T-cell (primary cell): ENCODE results near the gene RGS19. TPM values are rescaled to one million over a fixed set of nuclear protein-coding genes. Genes with fewer than 3 reads are reported as not detected.
"Not testable (repeated sequence)": the region's sequence is repeated elsewhere in the genome, so short reads cannot be mapped to it uniquely, and the experiment has no call there.

ENCODE experiments used
- ATAC-seq, 4 experiments: fragments of 200-7000 bp in 3 of 4; fragments of 150-1000 bp in 1 of 4; cut with Tn5 transposase; replicated peaks in 1 of 4; 1 replicate in 3 of 4; 2 replicates in 1 of 4; pipeline ENCODE4 v1.10.0; 2021; ENCODE audit warnings: moderate library complexity in 3 of 4, mild to moderate bottlenecking in 2 of 4, moderate number of reproducible peaks in 1 of 4
- CTCF ChIA-PET, 2 donors: fragments of 300-600 bp; sonication (Branson Sonifier 250); formaldehyde crosslinking; loops; one replicate each; lab custom pipeline; 2022; ENCODE audit warnings: antibody characterized with exemption in 2 of 2; lab: Charles Lee
- POLR2A ChIA-PET, 2 donors: fragments of 300-600 bp; sonication (Branson Sonifier 250); formaldehyde crosslinking; loops; one replicate each; lab custom pipeline; 2022; ENCODE audit warnings: antibody characterized with exemption in 2 of 2; lab: Charles Lee
- DNase-seq, 35 experiments: peaks; one replicate each; pipeline versions ENCODE4 v3.0.0 to v3.0.0-alpha.2; 2013 to 2023
- H3K27ac ChIP-seq: one replicate; pipeline ENCODE4 v1.5.1; 2013; ENCODE audit warnings: low read length
- H3K27me3 ChIP-seq, 2 experiments: replicated peaks in 1 of 2; 1 replicate in 1 of 2; 2 replicates in 1 of 2; pipeline versions ENCODE4 v1.6.1 to v1.7.0; 2013; ENCODE audit warnings: low read length in 1 of 2, mixed read lengths in 1 of 2; ENCODE audit not compliant: control insufficient read depth in 2 of 2, insufficient read depth in 2 of 2; ENCODE audit errors: extremely low read depth in 1 of 2
- H3K36me3 ChIP-seq, 2 donors: 1 replicate in 1 of 2; 2 replicates in 1 of 2; pipeline versions ENCODE4 v1.6.1 to v1.7.0; 2013; ENCODE audit warnings: low read length in 1 of 2; ENCODE audit not compliant: control insufficient read depth in 2 of 2, insufficient read depth in 1 of 2; ENCODE audit errors: extremely low read depth in 1 of 2
- H3K4me1 ChIP-seq, 2 experiments: 1 replicate in 1 of 2; 2 replicates in 1 of 2; pipeline versions ENCODE4 v1.6.1 to v1.7.0; 2013; ENCODE audit warnings: low read length in 2 of 2, mixed read lengths in 1 of 2; ENCODE audit not compliant: insufficient read depth in 2 of 2, control insufficient read depth in 1 of 2; ENCODE audit errors: extremely low read depth in 1 of 2
- H3K4me3 ChIP-seq, 2 donors: 1 replicate in 1 of 2; 2 replicates in 1 of 2; pipeline versions ENCODE4 v1.5.1 to v1.7.0; 2013; ENCODE audit warnings: mild to moderate bottlenecking in 2 of 2, low read length in 1 of 2, moderate library complexity in 1 of 2; ENCODE audit not compliant: control insufficient read depth in 1 of 2; ENCODE audit errors: extremely low read depth in 1 of 2
- H3K9me3 ChIP-seq: 2 replicates; pipeline ENCODE4 v1.7.0; 2013
- H3K27ac Mint-ChIP-seq, 2 donors: one replicate each; pipeline ENCODE4 v1.8.0; 2020 to 2021; ENCODE audit warnings: mild to moderate bottlenecking in 2 of 2, mixed read lengths in 2 of 2
- H3K27me3 Mint-ChIP-seq, 2 donors: one replicate each; pipeline ENCODE4 v1.8.0; 2021 to 2022; ENCODE audit warnings: mixed read lengths in 2 of 2
- H3K36me3 Mint-ChIP-seq: one replicate; pipeline ENCODE4 v1.8.0; 2021; ENCODE audit warnings: mixed read lengths
- H3K4me1 Mint-ChIP-seq, 3 donors: one replicate each; pipeline ENCODE4 v1.8.0; 2020 to 2022; ENCODE audit warnings: mixed read lengths in 3 of 3, mild to moderate bottlenecking in 1 of 3
- H3K4me3 Mint-ChIP-seq, 3 donors: one replicate each; pipeline ENCODE4 v1.8.0; 2020 to 2022; ENCODE audit warnings: mild to moderate bottlenecking in 3 of 3, mixed read lengths in 3 of 3, moderate library complexity in 3 of 3
- H3K9me3 Mint-ChIP-seq, 3 donors: one replicate each; pipeline ENCODE4 v1.8.0; 2020 to 2022; ENCODE audit warnings: mixed read lengths in 3 of 3
- WGBS: methylation state at CpG from one replicate; pipeline ENCODE4 v1.1.5; 2013; ENCODE audit warnings: missing lambda C conversion rate; ENCODE audit not compliant: insufficient coverage; 5-methylcytosine and 5-hydroxymethylcytosine counted together
- total RNA-seq, 35 experiments: library from RNA in 6 of 35; stranded (reverse) in 6 of 35; fragments of 120-200 nt in 1 of 35; gene quantifications; one replicate each; pipeline versions ENCODE4 v1.2.1 to v1.2.4 and lab custom pipeline; 2013 to 2026

The RGS19 gene
- total RNA-seq, 5 donors from 2014 or later (not counting 1 experiment from before 2014, with no cell fraction given) = 39.2 to 61.7 (median 57.3) TPM

GRCh38 chr20:64088586-64088985 is 9.3 kb upstream of the RGS19 start:
- H3K4me3 ChIP-seq, POLR2A ChIA-PET, H3K27ac ChIP-seq, DNase-seq, H3K4me3 Mint-ChIP-seq, H3K27ac Mint-ChIP-seq, H3K9me3 Mint-ChIP-seq, H3K9me3 ChIP-seq, H3K36me3 ChIP-seq, H3K27me3 Mint-ChIP-seq, H3K36me3 Mint-ChIP-seq, CTCF ChIA-PET, ATAC-seq: not testable (repeated sequence)
- Histone ChIP-seq H3K4me1 (peaks cover 9 to 12% of the 10 kb centered on the region in 2 experiments), H3K27me3 (peaks cover 0 to 38% of the 10 kb centered on the region in 2 experiments)
- H3K4me1 Mint-ChIP-seq = peaks cover 10 to 14% (median 13%) of the 10 kb centered on the region in 3 donors

- H3K36me3 Mint-ChIP-seq, H3K4me3 ChIP-seq, H3K27me3 Mint-ChIP-seq, H3K27ac ChIP-seq, H3K4me3 Mint-ChIP-seq, DNase-seq, CTCF ChIA-PET, ATAC-seq, H3K36me3 ChIP-seq, POLR2A ChIA-PET, H3K9me3 ChIP-seq, H3K9me3 Mint-ChIP-seq, H3K27ac Mint-ChIP-seq: not testable (repeated sequence)
- no CpG with 5 or more reads among the region's 36 CpGs for WGBS
- peaks cover 0 to 42% of the 10 kb centered on the region in 2 experiments for H3K27me3 ChIP-seq
- H3K4me1 ChIP-seq = peaks cover 13 to 20% of the 10 kb centered on the region in 2 experiments
- H3K4me1 Mint-ChIP-seq = peaks cover 14 to 19% (median 19%) of the 10 kb centered on the region in 3 donors
These were observed 8.0 kb upstream of the RGS19 start for GRCh38 chr20:64087226-64087825.

- H3K4me1 Mint-ChIP-seq = peaks cover 16 to 22% (median 20%) of the 10 kb centered on the region in 3 donors
- ChIA-PET POLR2A (no interaction called here), CTCF (no interaction called here)
- H3K9me3 ChIP-seq = no peaks in the 10 kb centered on the region
- peaks cover 12 to 25% of the 10 kb centered on the region in 2 experiments for H3K4me1 ChIP-seq
- H3K4me3 ChIP-seq = no peak overlapping the region
- peaks cover 0 to 2% (median 0%) of the 10 kb centered on the region in 3 donors for H3K9me3 Mint-ChIP-seq
- no peaks in the 10 kb centered on the region for H3K36me3 ChIP-seq
- H3K27ac Mint-ChIP-seq = no peak overlapping the region
- H3K27me3 Mint-ChIP-seq = peaks cover 0 to 8% of the 10 kb centered on the region in 2 donors
- H3K4me3 Mint-ChIP-seq = no peak overlapping the region
- H3K27ac ChIP-seq = no peak overlapping the region
- H3K27me3 ChIP-seq = peaks cover 0 to 41% of the 10 kb centered on the region in 2 experiments
- WGBS = 79% methylated on average over 3 of the region's 11 CpGs
- no peak for DNase-seq
- H3K36me3 Mint-ChIP-seq = no peaks in the 10 kb centered on the region
- ATAC-seq = no peak
These were observed 7.5 kb upstream of the RGS19 start for GRCh38 chr20:64086801-64087200.

- Histone ChIP-seq H3K4me1 (peaks cover 20 to 44% of the 10 kb centered on the region in 2 experiments), H3K36me3 (no peaks in the 10 kb centered on the region), H3K27ac (no peak overlapping the region), H3K4me3 (peak overlapping the region in 1 of 2 donors; percentile 71), H3K27me3 (peaks cover 0 to 32% of the 10 kb centered on the region in 2 experiments), H3K9me3 (no peaks in the 10 kb centered on the region)
- WGBS = 7% methylated on average over 7 of the region's 23 CpGs
- Mint-ChIP-seq H3K27me3 (peaks cover 0 to 8% of the 10 kb centered on the region in 2 donors), H3K4me1 (peaks cover 27 to 39% (median 31%) of the 10 kb centered on the region in 3 donors), H3K9me3 (peaks cover 0 to 2% (median 0%) of the 10 kb centered on the region in 3 donors), H3K27ac (no peak overlapping the region), H3K36me3 (no peaks in the 10 kb centered on the region), H3K4me3 (peak overlapping the region; percentile 78 to 88 (median 84))
- no peak for ATAC-seq
- DNase-seq = no peak
- CTCF ChIA-PET = interaction anchor here in 1 of 2 donors (1.6 kb wide), 1 partner anchor 46 kb away, joined by 3 read pairs; no protein-coding TSS in a partner anchor
- POLR2A ChIA-PET = no interaction called here
These were observed 5.4 kb upstream of the RGS19 start for GRCh38 chr20:64084685-64085152.

- ATAC-seq (peak in 3 of 4 experiments; percentile 3 to 7 (median 4)), DNase-seq (peak in 1 of 35 experiments; percentile 29)
- Histone ChIP-seq H3K36me3 (no peaks in the 10 kb centered on the region), H3K27me3 (peaks cover 0 to 30% of the 10 kb centered on the region in 2 experiments), H3K9me3 (no peaks in the 10 kb centered on the region), H3K4me3 (peak within 1 kb of the TSS; percentile 35 to 71), H3K27ac (no peak within 1 kb of the TSS), H3K4me1 (peaks cover 20 to 46% of the 10 kb centered on the region in 2 experiments)
- no peaks in the 10 kb centered on the region for H3K36me3 Mint-ChIP-seq
- peak within 1 kb of the TSS; percentile 78 to 88 (median 84) for H3K4me3 Mint-ChIP-seq
- peaks cover 0 to 2% (median 0%) of the 10 kb centered on the region in 3 donors for H3K9me3 Mint-ChIP-seq
- 2% methylated on average over 79 of the region's 86 CpGs for WGBS
- CTCF ChIA-PET = interaction anchor here in 1 of 2 donors (1.6 kb wide), 2 partner anchors 45 to 348 kb away, joined by 3 read pairs; partner anchors contain the start of gene LIME1
- H3K27me3 Mint-ChIP-seq = peaks cover 0 to 8% of the 10 kb centered on the region in 2 donors
- H3K27ac Mint-ChIP-seq = peak within 1 kb of the TSS in 1 of 2 donors; percentile 75
- POLR2A ChIA-PET = no interaction called here
- peaks cover 29 to 39% (median 32%) of the 10 kb centered on the region in 3 donors for H3K4me1 Mint-ChIP-seq
These were observed 4.7 kb upstream of the RGS19 start, which contains the start of gene LKAAEAR1 for GRCh38 chr20:64083804-64084684. Gene LKAAEAR1, minus strand, starts transcription at chr20:64084398. Its CDS starts 179 bp downstream, at chr20:64084219.

GRCh38 chr20:64083378-64083803 is 4.1 kb upstream of the RGS19 start:
- Histone ChIP-seq H3K4me1 (peaks cover 20 to 53% of the 10 kb centered on the region in 2 experiments), H3K27ac (no peak overlapping the region), H3K4me3 (peak overlapping the region; percentile 35 to 68), H3K9me3 (no peaks in the 10 kb centered on the region), H3K27me3 (peaks cover 0 to 23% of the 10 kb centered on the region in 2 experiments), H3K36me3 (no peaks in the 10 kb centered on the region)
- Mint-ChIP-seq H3K4me1 (peaks cover 31 to 39% (median 34%) of the 10 kb centered on the region in 3 donors), H3K36me3 (no peaks in the 10 kb centered on the region), H3K27ac (peak overlapping the region in 1 of 2 donors; percentile 23), H3K4me3 (peak overlapping the region; percentile 65 to 79 (median 70)), H3K9me3 (peaks cover 0 to 2% (median 0%) of the 10 kb centered on the region in 3 donors), H3K27me3 (peaks cover 0 to 8% of the 10 kb centered on the region in 2 donors)
- CTCF ChIA-PET = interaction anchor here in 1 of 2 donors (0.5 to 1.6 kb wide), 4 partner anchors 44 to 1961 kb away, joined by 3 to 5 read pairs (median 3); partner anchors contain the start of genes LIME1 and LSM14B
- peak; percentile 46 to 62 (median 60) for ATAC-seq
- POLR2A ChIA-PET = no interaction called here
- WGBS = 0% methylated on average over 47 of the region's 52 CpGs
- DNase-seq = peak in 34 of 35 experiments; percentile 27 to 81 (median 50)
